HCT116 (cell line): Measurements from ENCODE around the gene HCN1. TPM values are rescaled to one million over a fixed set of nuclear protein-coding genes. Genes with fewer than 3 reads are reported as not detected.

ENCODE experiments used
- ATAC-seq: fragments of 200-7000 bp; cut with Tn5 transposase; 2 replicates; pipeline ENCODE4 v1.9.1; 2020; ENCODE audit warnings: mild to moderate bottlenecking, moderate library complexity
- Bru-seq: library from RNA; stranded (reverse); fragments of 400-500 nt; gene quantifications from one replicate; lab custom pipeline; 2021; lab: Mats Ljungman, UMichigan
- BruChase-seq, 2 experiments: library from RNA; stranded (reverse); fragments of 400-500 nt; gene quantifications; one replicate each; lab custom pipeline; 2021; lab: Mats Ljungman, UMichigan
- BruUV-seq: library from RNA; stranded (reverse); fragments of 400-500 nt; replicated peaks from 2 replicates; lab custom pipeline; 2021; lab: Mats Ljungman, UMichigan
- CTCF ChIA-PET: fragments of 300-600 bp; sonication (Branson Sonifier 250); formaldehyde crosslinking; loops from one replicate; lab custom pipeline; 2021; ENCODE audit warnings: antibody characterized with exemption; lab: Charles Lee
- POLR2A ChIA-PET: fragments of 300-600, 350-600 bp; sonication (Branson Sonifier 250); formaldehyde crosslinking; loops from one replicate; lab custom pipeline; 2021; ENCODE audit warnings: antibody characterized with exemption; lab: Charles Lee
- RAD21 ChIA-PET, 2 experiments: fragments of 300-600 bp; sonication (Branson Sonifier 250); formaldehyde crosslinking; loops; one replicate each; lab custom pipeline; 2023; ENCODE audit warnings: low total read pairs in 2 of 2; ENCODE audit not compliant: uncharacterized antibody in 2 of 2, unreplicated experiment in 2 of 2, low non-redundant PET in 1 of 2; lab: Charles Lee
- DNase-seq: peaks from one replicate; pipeline ENCODE4 v3.0.0-alpha.2; 2010; ENCODE audit warnings: low read depth, low spot score
- H2AFZ ChIP-seq: fragments of 200-600 bp; shearing (Covaris generic), sonication (generic); 2 replicates; pipeline ENCODE4 v1.6.1; 2017; ENCODE audit warnings: low read depth, mixed run types, mixed read lengths, antibody characterized with exemption, low read length; ENCODE audit not compliant: poor library complexity, severe bottlenecking
- H3K27ac ChIP-seq: 2 replicates; pipeline ENCODE4 v1.5.1; 2012; ENCODE audit warnings: low read depth, low read length
- H3K27me3 ChIP-seq: fragments of 200-600 bp; sonication (generic); 2 replicates; pipeline ENCODE4 v1.6.1; 2016; ENCODE audit warnings: mixed run types, low read length, mixed read lengths; ENCODE audit not compliant: insufficient read depth
- H3K36me3 ChIP-seq, 2 experiments: fragments of 200-500 bp in 1 of 2; fragments of 200-600 bp in 1 of 2; sonication (Bioruptor generic) in 1 of 2; sonication (generic) in 1 of 2; 2 replicates each; pipeline versions ENCODE4 v1.5.1 to v1.6.1; 2014 to 2016; ENCODE audit warnings: low read length in 2 of 2, inconsistent platforms in 1 of 2, mixed read lengths in 1 of 2, mixed run types in 1 of 2; ENCODE audit not compliant: insufficient read depth in 2 of 2, control insufficient read depth in 1 of 2
- H3K4me1 ChIP-seq, 2 experiments: fragments of 200-600 bp in 1 of 2; sonication (generic) in 1 of 2; 2 replicates each; pipeline versions ENCODE4 v1.5.1 to v1.6.1; 2012 to 2017; ENCODE audit warnings: low read length in 2 of 2, inconsistent platforms in 1 of 2, mild to moderate bottlenecking in 1 of 2, mixed read lengths in 1 of 2, mixed run types in 1 of 2, moderate library complexity in 1 of 2; ENCODE audit not compliant: insufficient read depth in 2 of 2, control insufficient read depth in 1 of 2
- H3K4me2 ChIP-seq: fragments of 200-600 bp; sonication (generic); 2 replicates; pipeline ENCODE4 v1.6.1; 2017; ENCODE audit warnings: mixed run types, low read length, mixed read lengths
- H3K4me3 ChIP-seq, 2 experiments: fragments of 200-600 bp in 1 of 2; sonication (generic) in 1 of 2; replicated peaks in 1 of 2; 2 replicates each; pipeline ENCODE4 v1.5.1; 2011 to 2016; ENCODE audit warnings: low read length in 2 of 2, control low read depth in 1 of 2, low read depth in 1 of 2, mild to moderate bottlenecking in 1 of 2, mixed read lengths in 1 of 2, mixed run types in 1 of 2
- H3K79me2 ChIP-seq: fragments of 200-600 bp; sonication (generic); 2 replicates; pipeline ENCODE4 v1.6.1; 2017; ENCODE audit warnings: mild to moderate bottlenecking, mixed run types, low read length, moderate library complexity, mixed read lengths; ENCODE audit not compliant: insufficient read depth
- H3K9ac ChIP-seq: fragments of 200-600 bp; sonication (generic); 2 replicates; pipeline ENCODE4 v1.6.1; 2016; ENCODE audit warnings: low read length, mixed read lengths
- H3K9me2 ChIP-seq: fragments of 200-600 bp; sonication (generic), shearing (Covaris generic); 2 replicates; pipeline ENCODE4 v1.6.1; 2017; ENCODE audit warnings: mixed run types, mild to moderate bottlenecking, moderate library complexity; ENCODE audit not compliant: insufficient read depth
- H3K9me3 ChIP-seq, 2 experiments: fragments of 200-500 bp in 1 of 2; fragments of 200-600 bp in 1 of 2; sonication (Bioruptor generic) in 1 of 2; sonication (generic) in 1 of 2; 2 replicates each; pipeline ENCODE4 v1.6.1; 2014 to 2017; ENCODE audit warnings: low read length in 2 of 2, mixed read lengths in 2 of 2, inconsistent platforms in 1 of 2, low read depth in 1 of 2, mild to moderate bottlenecking in 1 of 2, mixed run types in 1 of 2, moderate library complexity in 1 of 2; ENCODE audit not compliant: control insufficient read depth in 1 of 2, insufficient read depth in 1 of 2
- H4K20me1 ChIP-seq: fragments of 200-600 bp; sonication (generic), shearing (Covaris generic); 2 replicates; pipeline ENCODE4 v1.6.1; 2017; ENCODE audit warnings: mixed run types, mild to moderate bottlenecking, moderate library complexity; ENCODE audit not compliant: insufficient read depth
- CBX3 ChIP-seq: IDR thresholded peaks from 2 replicates; pipeline ENCODE4 v1.6.1; 2012; ENCODE audit warnings: low read depth
- ELF1 ChIP-seq: IDR thresholded peaks from 2 replicates; pipeline ENCODE4 v1.6.1; 2012; ENCODE audit warnings: low read depth, borderline replicate concordance
- SP1 ChIP-seq: IDR thresholded peaks from 2 replicates; pipeline ENCODE4 v1.6.1; 2012; ENCODE audit warnings: low read depth
- intact Hi-C: fragments of 100-400 bp; cut with micrococcal nuclease; formaldehyde crosslinking; loops from 2 replicates; pipeline ENCODE4 v1.10.0; 2022
- long read RNA-seq: library from polyadenylated mRNA; unstranded; transcript quantifications from one replicate; pipeline ENCODE4 v2.0.0, GENCODE V29; 2021; ENCODE audit not compliant: unreplicated experiment
- polyA plus RNA-seq: library from polyadenylated mRNA; unstranded; fragments of >200 nt; gene quantifications from 2 replicates; pipeline ENCODE4 v1.2.1, GENCODE V29; 2012; ENCODE audit warnings: missing spikeins
- total RNA-seq: library from RNA; stranded (reverse); gene quantifications from one replicate; pipeline ENCODE4 v1.2.1, GENCODE V29; 2021; ENCODE audit not compliant: unreplicated experiment
- TF ChIP-seq, protein P1 (sequence below), 3 experiments: fragments of 200-600 bp in 1 of 3; sonication (generic) in 1 of 3; IDR thresholded peaks in 2 of 3; conservative IDR thresholded peaks in 1 of 3; 2 replicates each; pipeline ENCODE4 v1.5.1; 2012 to 2017; ENCODE audit warnings: low read depth in 2 of 3, low read length in 2 of 3, antibody characterized with exemption in 1 of 3, borderline replicate concordance in 1 of 3, control low read depth in 1 of 3, mild to moderate bottlenecking in 1 of 3, mixed read lengths in 1 of 3, mixed run types in 1 of 3, moderate library complexity in 1 of 3; ENCODE audit not compliant: insufficient read depth in 1 of 3
- TF ChIP-seq, protein P2 (sequence below): IDR thresholded peaks from 2 replicates; pipeline ENCODE4 v1.6.1; 2011; ENCODE audit warnings: mild to moderate bottlenecking, low read length, moderate library complexity; ENCODE audit not compliant: insufficient replicate concordance; ENCODE audit errors: extremely low read depth

The HCN1 gene
- total RNA-seq (0.10 TPM), Bru-seq, nascent RNA (percentile 13 among the genes with signal in this experiment), BruChase-seq, experiment 1, labeled RNA remaining after a 6-hour chase (percentile 3 among the genes with signal in this experiment), BruChase-seq, experiment 2, labeled RNA remaining after a 2-hour chase (percentile 6 among the genes with signal in this experiment)
- polyA plus RNA-seq, result 0.01 and 0.08 TPM in 2 replicates
- long read RNA-seq, result 0 reads

DNA sequence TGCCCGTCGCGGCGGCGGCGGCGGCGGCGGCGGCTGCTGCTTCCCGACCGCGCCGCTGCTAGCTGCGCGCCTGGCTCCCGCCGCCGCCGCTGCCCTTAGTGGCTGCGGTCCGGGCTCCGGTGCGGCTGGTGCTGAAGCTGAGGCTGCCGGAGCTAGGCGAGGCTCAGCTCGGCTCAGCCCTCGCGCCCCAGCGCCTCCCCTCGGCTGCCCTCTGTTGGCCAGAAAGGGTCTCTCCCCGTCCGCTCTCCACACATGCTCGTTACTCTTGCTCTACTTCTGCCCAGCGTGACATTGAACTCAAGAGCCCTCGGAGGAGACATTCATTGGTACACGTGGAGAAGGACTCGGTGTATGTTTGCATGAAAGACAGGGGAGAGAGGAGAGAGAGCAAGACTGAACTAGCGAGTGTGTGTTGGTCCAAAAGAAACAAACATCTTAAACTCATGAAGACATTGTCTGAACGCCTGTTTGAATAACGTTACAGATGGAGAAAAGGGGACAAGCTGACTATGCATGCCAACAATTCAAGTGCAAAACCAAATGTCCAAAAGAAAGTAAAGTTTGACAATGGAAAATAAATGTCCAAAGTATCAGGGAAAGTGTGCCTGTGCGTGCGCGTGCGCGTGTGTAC, at the start of gene HCN1:
Gene HCN1, minus strand, starts transcription at position 175 of the 631 bp plus-strand sequence.
- no peaks in the 10 kb centered on the region for H3K9me3 ChIP-seq

More for the DNA sequence above, at the start of gene HCN1:
- Histone ChIP-seq H3K36me3 (no peaks in the 10 kb centered on the region), H3K27ac (no peak within 1 kb of the TSS)
- TF ChIP-seq SP1, result no peak
- TF ChIP-seq CBX3, result no peak
- TF ChIP-seq, protein P1, sequence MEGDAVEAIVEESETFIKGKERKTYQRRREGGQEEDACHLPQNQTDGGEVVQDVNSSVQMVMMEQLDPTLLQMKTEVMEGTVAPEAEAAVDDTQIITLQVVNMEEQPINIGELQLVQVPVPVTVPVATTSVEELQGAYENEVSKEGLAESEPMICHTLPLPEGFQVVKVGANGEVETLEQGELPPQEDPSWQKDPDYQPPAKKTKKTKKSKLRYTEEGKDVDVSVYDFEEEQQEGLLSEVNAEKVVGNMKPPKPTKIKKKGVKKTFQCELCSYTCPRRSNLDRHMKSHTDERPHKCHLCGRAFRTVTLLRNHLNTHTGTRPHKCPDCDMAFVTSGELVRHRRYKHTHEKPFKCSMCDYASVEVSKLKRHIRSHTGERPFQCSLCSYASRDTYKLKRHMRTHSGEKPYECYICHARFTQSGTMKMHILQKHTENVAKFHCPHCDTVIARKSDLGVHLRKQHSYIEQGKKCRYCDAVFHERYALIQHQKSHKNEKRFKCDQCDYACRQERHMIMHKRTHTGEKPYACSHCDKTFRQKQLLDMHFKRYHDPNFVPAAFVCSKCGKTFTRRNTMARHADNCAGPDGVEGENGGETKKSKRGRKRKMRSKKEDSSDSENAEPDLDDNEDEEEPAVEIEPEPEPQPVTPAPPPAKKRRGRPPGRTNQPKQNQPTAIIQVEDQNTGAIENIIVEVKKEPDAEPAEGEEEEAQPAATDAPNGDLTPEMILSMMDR (IDR thresholded peaks at IDR 0.05 in 2 of 3, conservative IDR thresholded peaks at IDR 0.05 in 1 of 3; ENCODE audit: borderline replicate concordance in 1 of 3, insufficient read depth in 1 of 3, low read depth in 2 of 3, low read length in 2 of 3), result no peak
- no peak for TF ChIP-seq ELF1
- TF ChIP-seq, protein P2, sequence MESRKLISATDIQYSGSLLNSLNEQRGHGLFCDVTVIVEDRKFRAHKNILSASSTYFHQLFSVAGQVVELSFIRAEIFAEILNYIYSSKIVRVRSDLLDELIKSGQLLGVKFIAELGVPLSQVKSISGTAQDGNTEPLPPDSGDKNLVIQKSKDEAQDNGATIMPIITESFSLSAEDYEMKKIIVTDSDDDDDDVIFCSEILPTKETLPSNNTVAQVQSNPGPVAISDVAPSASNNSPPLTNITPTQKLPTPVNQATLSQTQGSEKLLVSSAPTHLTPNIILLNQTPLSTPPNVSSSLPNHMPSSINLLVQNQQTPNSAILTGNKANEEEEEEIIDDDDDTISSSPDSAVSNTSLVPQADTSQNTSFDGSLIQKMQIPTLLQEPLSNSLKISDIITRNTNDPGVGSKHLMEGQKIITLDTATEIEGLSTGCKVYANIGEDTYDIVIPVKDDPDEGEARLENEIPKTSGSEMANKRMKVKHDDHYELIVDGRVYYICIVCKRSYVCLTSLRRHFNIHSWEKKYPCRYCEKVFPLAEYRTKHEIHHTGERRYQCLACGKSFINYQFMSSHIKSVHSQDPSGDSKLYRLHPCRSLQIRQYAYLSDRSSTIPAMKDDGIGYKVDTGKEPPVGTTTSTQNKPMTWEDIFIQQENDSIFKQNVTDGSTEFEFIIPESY, result no peak
- TF ChIP-seq, all 23 proteins: peak for 0
- H3K79me2 ChIP-seq, result no peaks in the 10 kb centered on the region
- ChIA-PET RAD21 (no interaction called here), CTCF (no interaction called here), POLR2A (no interaction called here)
- no peak within 1 kb of the TSS for H3K4me3 ChIP-seq
- no peak within 1 kb of the TSS for H3K9ac ChIP-seq
- intact Hi-C loops, result no loop called here
- no peaks in the 10 kb centered on the region for H3K4me1 ChIP-seq
- no peaks in the 10 kb centered on the region for H3K27me3 ChIP-seq
- no peak for ATAC-seq
- no peaks in the 10 kb centered on the region for H4K20me1 ChIP-seq
- H3K9me2 ChIP-seq, result no peaks in the 10 kb centered on the region
- no peak within 1 kb of the TSS for H3K4me2 ChIP-seq
- H2AFZ ChIP-seq, result no peak within 1 kb of the TSS
- DNase-seq, result no peak
- BruUV-seq, result no TSS peak
